SK-N-SH (cell line): ENCODE data around the gene SLC29A1. TPM values are rescaled to one million over a fixed set of nuclear protein-coding genes. Genes with fewer than 3 reads are reported as not detected.

ENCODE experiments used
- CTCF ChIA-PET: fragments of 300-600, 350-600 bp; formaldehyde crosslinking; extraction: SDS; loops from one replicate; lab custom pipeline; 2021; lab: Yijun Ruan, JAX
- POLR2A ChIA-PET: fragments of 350-600 bp; sonication (Branson Sonifier 250); formaldehyde crosslinking; extraction: SDS; loops from one replicate; lab custom pipeline; 2020; ENCODE audit warnings: antibody characterized with exemption, inconsistent platforms; lab: Yijun Ruan, JAX
- DNase-seq: peaks from one replicate; pipeline ENCODE4 v3.0.0; 2012
- H2AFZ ChIP-seq: fragments of 200-600 bp; sonication (generic); 2 replicates; pipeline ENCODE4 v1.8.1; 2016; ENCODE audit warnings: antibody characterized with exemption, mild to moderate bottlenecking, low read depth
- H3F3A ChIP-seq: fragments of 200-600 bp; sonication (generic); replicated peaks from 2 replicates; pipeline ENCODE3; 2016; ENCODE audit warnings: antibody characterized with exemption, mild to moderate bottlenecking; ENCODE audit not compliant: insufficient read depth
- H3K27ac ChIP-seq, 2 experiments: fragments of 200-500 bp in 1 of 2; fragments of 200-600 bp in 1 of 2; sonication (Bioruptor generic) in 1 of 2; sonication (generic), shearing (Covaris generic) in 1 of 2; 2 replicates each; pipeline versions ENCODE4 v1.5.1 to v1.6.1; 2014 to 2016; ENCODE audit warnings: low read depth in 2 of 2, inconsistent platforms in 1 of 2, low read length in 1 of 2, mild to moderate bottlenecking in 1 of 2, mixed read lengths in 1 of 2
- H3K27me3 ChIP-seq: fragments of 200-600 bp; sonication (generic), shearing (Covaris generic); 2 replicates; pipeline ENCODE4 v1.6.1; 2016; ENCODE audit warnings: mixed run types; ENCODE audit not compliant: insufficient read depth
- H3K36me3 ChIP-seq, 2 experiments: fragments of 200-500 bp in 1 of 2; fragments of 200-600 bp in 1 of 2; sonication (Bioruptor generic) in 1 of 2; sonication (generic) in 1 of 2; replicated peaks in 1 of 2; 2 replicates each; pipeline versions ENCODE3 to v1.5.1; 2014 to 2016; ENCODE audit warnings: low read length in 1 of 2, mild to moderate bottlenecking in 1 of 2; ENCODE audit not compliant: insufficient read depth in 2 of 2, control insufficient read depth in 1 of 2
- H3K4me1 ChIP-seq, 2 experiments: fragments of 200-500 bp in 1 of 2; fragments of 200-600 bp in 1 of 2; sonication (Bioruptor generic) in 1 of 2; sonication (generic), shearing (Covaris generic) in 1 of 2; 2 replicates each; pipeline versions ENCODE4 v1.5.1 to v1.6.1; 2014 to 2016; ENCODE audit warnings: low read depth in 1 of 2, low read length in 1 of 2, mixed run types in 1 of 2; ENCODE audit not compliant: insufficient read depth in 2 of 2, control insufficient read depth in 1 of 2
- H3K4me2 ChIP-seq: fragments of 200-600 bp; sonication (generic), shearing (Covaris generic); 2 replicates; pipeline ENCODE4 v1.6.1; 2017; ENCODE audit warnings: mixed run types
- H3K4me3 ChIP-seq, 2 experiments: fragments of 200-500 bp in 1 of 2; fragments of 200-600 bp in 1 of 2; sonication (Bioruptor generic) in 1 of 2; sonication (generic), shearing (Covaris generic) in 1 of 2; 2 replicates each; pipeline versions ENCODE4 v1.5.1 to v1.8.1; 2014 to 2016; ENCODE audit warnings: low read depth in 2 of 2, inconsistent platforms in 1 of 2, low read length in 1 of 2, mild to moderate bottlenecking in 1 of 2, mixed read lengths in 1 of 2, moderate library complexity in 1 of 2
- H3K79me2 ChIP-seq: fragments of 200-600 bp; sonication (generic); 2 replicates; pipeline ENCODE4 v1.8.1; 2017; ENCODE audit warnings: mild to moderate bottlenecking; ENCODE audit not compliant: insufficient read depth
- H3K9ac ChIP-seq: fragments of 200-600 bp; sonication (generic); 2 replicates; pipeline ENCODE4 v1.6.1; 2017; ENCODE audit warnings: mixed run types
- H3K9me2 ChIP-seq: fragments of 200-600 bp; sonication (generic); 2 replicates; pipeline ENCODE4 v1.6.1; 2017; ENCODE audit warnings: mixed run types
- H3K9me3 ChIP-seq: fragments of 200-600 bp; sonication (generic); 2 replicates; pipeline ENCODE4 v1.6.1; 2017; ENCODE audit warnings: mixed run types, mild to moderate bottlenecking, moderate library complexity
- H4K20me1 ChIP-seq: fragments of 200-600 bp; sonication (generic); 2 replicates; pipeline ENCODE4 v1.6.1; 2017; ENCODE audit warnings: mild to moderate bottlenecking, mixed run types; ENCODE audit not compliant: insufficient read depth
- CHD2 ChIP-seq: fragments of 150-350 bp; IDR thresholded peaks from 2 replicates; pipeline ENCODE4 v1.6.1; 2018; ENCODE audit warnings: low read length; ENCODE audit not compliant: partially characterized antibody
- ELF1 ChIP-seq: IDR thresholded peaks from 2 replicates; pipeline ENCODE4 v1.4.0; 2012
- JUND ChIP-seq: IDR thresholded peaks from 2 replicates; pipeline ENCODE4 v1.4.0; 2012
- MEF2A ChIP-seq: IDR thresholded peaks from 2 replicates; pipeline ENCODE4 v1.4.0; 2012; ENCODE audit warnings: low read depth, borderline replicate concordance
- MXI1 ChIP-seq: IDR thresholded peaks from 2 replicates; pipeline ENCODE4 v1.6.1; 2012; ENCODE audit warnings: mild to moderate bottlenecking, low read depth, low read length, improper control_type of control experiment
- NRF1 ChIP-seq: IDR thresholded peaks from 2 replicates; pipeline ENCODE4 v1.6.1; 2012; ENCODE audit warnings: low read depth, mild to moderate bottlenecking, low read length
- POLR2AphosphoS5 ChIP-seq: IDR thresholded peaks from 2 replicates; pipeline ENCODE4 v1.6.1; 2012; ENCODE audit warnings: low read depth, low read length
- RAD21 ChIP-seq: IDR thresholded peaks from 2 replicates; pipeline ENCODE4 v1.6.1; 2012; ENCODE audit warnings: mild to moderate bottlenecking, low read length
- RXRA ChIP-seq: IDR thresholded peaks from 2 replicates; pipeline ENCODE4 v1.4.0; 2012; ENCODE audit warnings: low read depth, mild to moderate bottlenecking, borderline replicate concordance
- SIN3A ChIP-seq: IDR thresholded peaks from 2 replicates; pipeline ENCODE4 v1.6.1; 2012; ENCODE audit warnings: low read depth, mild to moderate bottlenecking, low read length, moderate library complexity, borderline replicate concordance
- SMC3 ChIP-seq: IDR thresholded peaks from 2 replicates; pipeline ENCODE4 v1.6.1; 2012; ENCODE audit warnings: low read depth, low read length, improper control_type of control experiment
- TCF12 ChIP-seq: IDR thresholded peaks from 2 replicates; pipeline ENCODE4 v1.4.0; 2012
- ZBTB33 ChIP-seq: IDR thresholded peaks from 2 replicates; pipeline ENCODE4 v1.4.0; 2012; ENCODE audit warnings: low read depth, borderline replicate concordance
- WGBS: methylation state at CpG from one replicate; pipeline ENCODE4 v1.1.6; 2017; ENCODE audit warnings: low lambda C conversion rate; 5-methylcytosine and 5-hydroxymethylcytosine counted together
- polyA plus RNA-seq, 3 experiments: library from polyadenylated mRNA; depleted of rRNA; stranded (reverse); fragments of >200 nt; gene quantifications; 2 replicates each; pipeline ENCODE4 v1.2.3, GENCODE V29; 2012
- TF ChIP-seq, protein P1 (sequence below): IDR thresholded peaks from 2 replicates; pipeline ENCODE4 v1.4.0; 2012; ENCODE audit warnings: low read depth, borderline replicate concordance
- TF ChIP-seq, protein P2 (sequence below): fragments of 200-600 bp; sonication (generic); IDR thresholded peaks from 2 replicates; pipeline ENCODE4 v1.6.1; 2017; ENCODE audit warnings: antibody characterized with exemption, mild to moderate bottlenecking, moderate library complexity

The SLC29A1 gene
- polyA plus RNA-seq, 1 of the 3 experiments (the other 2 are of a cell fraction), result 44.5 TPM

- H3K27ac ChIP-seq, result no peak within 1 kb of the TSS
- H3K79me2 ChIP-seq, result no peaks in the 10 kb centered on the region
- H3K9me2 ChIP-seq, result no peaks in the 10 kb centered on the region
- CTCF ChIA-PET, result interaction anchor here (2.4 to 13.7 kb wide), 2 partner anchors 18 to 44 kb away, joined by 10 to 224 read pairs; no protein-coding TSS in a partner anchor
- no peak for TF ChIP-seq ZBTB33
- TF ChIP-seq SIN3A, result no peak
- TF ChIP-seq RAD21, result no peak
- no peak for TF ChIP-seq POLR2AphosphoS5
- TF ChIP-seq, protein P1, sequence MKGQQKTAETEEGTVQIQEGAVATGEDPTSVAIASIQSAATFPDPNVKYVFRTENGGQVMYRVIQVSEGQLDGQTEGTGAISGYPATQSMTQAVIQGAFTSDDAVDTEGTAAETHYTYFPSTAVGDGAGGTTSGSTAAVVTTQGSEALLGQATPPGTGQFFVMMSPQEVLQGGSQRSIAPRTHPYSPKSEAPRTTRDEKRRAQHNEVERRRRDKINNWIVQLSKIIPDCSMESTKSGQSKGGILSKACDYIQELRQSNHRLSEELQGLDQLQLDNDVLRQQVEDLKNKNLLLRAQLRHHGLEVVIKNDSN, result no peak
- TF ChIP-seq, protein P2, sequence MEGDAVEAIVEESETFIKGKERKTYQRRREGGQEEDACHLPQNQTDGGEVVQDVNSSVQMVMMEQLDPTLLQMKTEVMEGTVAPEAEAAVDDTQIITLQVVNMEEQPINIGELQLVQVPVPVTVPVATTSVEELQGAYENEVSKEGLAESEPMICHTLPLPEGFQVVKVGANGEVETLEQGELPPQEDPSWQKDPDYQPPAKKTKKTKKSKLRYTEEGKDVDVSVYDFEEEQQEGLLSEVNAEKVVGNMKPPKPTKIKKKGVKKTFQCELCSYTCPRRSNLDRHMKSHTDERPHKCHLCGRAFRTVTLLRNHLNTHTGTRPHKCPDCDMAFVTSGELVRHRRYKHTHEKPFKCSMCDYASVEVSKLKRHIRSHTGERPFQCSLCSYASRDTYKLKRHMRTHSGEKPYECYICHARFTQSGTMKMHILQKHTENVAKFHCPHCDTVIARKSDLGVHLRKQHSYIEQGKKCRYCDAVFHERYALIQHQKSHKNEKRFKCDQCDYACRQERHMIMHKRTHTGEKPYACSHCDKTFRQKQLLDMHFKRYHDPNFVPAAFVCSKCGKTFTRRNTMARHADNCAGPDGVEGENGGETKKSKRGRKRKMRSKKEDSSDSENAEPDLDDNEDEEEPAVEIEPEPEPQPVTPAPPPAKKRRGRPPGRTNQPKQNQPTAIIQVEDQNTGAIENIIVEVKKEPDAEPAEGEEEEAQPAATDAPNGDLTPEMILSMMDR, result no peak
- TF ChIP-seq NRF1, result no peak
- no peak for TF ChIP-seq JUND
- no peak for TF ChIP-seq TCF12
- TF ChIP-seq CHD2, result no peak
- no peak for TF ChIP-seq RXRA
- no peak for TF ChIP-seq SMC3
- no peak for TF ChIP-seq ELF1
- TF ChIP-seq MEF2A, result no peak
- TF ChIP-seq MXI1, result no peak
- TF ChIP-seq, all 33 proteins: peak for 0
- Histone ChIP-seq H3K4me3 (no peak within 1 kb of the TSS), H3F3A (peaks cover 4% of the 10 kb centered on the region), H2AFZ (no peak within 1 kb of the TSS), H3K36me3 (no peaks in the 10 kb centered on the region), H3K4me1 (peaks cover 7 to 27% of the 10 kb centered on the region in 2 experiments; a peak in 2 of 4 replicates), H3K27me3 (no peaks in the 10 kb centered on the region), H3K9ac (no peak within 1 kb of the TSS), H3K9me3 (no peaks in the 10 kb centered on the region), H4K20me1 (no peaks in the 10 kb centered on the region), H3K4me2 (no peak within 1 kb of the TSS)
- POLR2A ChIA-PET, result interaction anchor here (0.7 kb wide), 1 partner anchor 121 kb away, joined by 6 read pairs; no protein-coding TSS in a partner anchor
- 85% methylated on average over 7 of the region's 7 CpGs for WGBS
- no peak for DNase-seq
Observed at GRCh38 chr6:44216677-44217331, 6.6 kb upstream of the SLC29A1 start, which contains the start of gene MYMX. TSS of gene MYMX (plus strand) at chr6:44216926. CDS start at chr6:44217472, 546 bp downstream.
